ENCODE results near the gene MSL2.
A peak's percentile ranks its signal among the peaks of the same experiment; 100 is the strongest.
"Not testable (repeated sequence)": the region's sequence is repeated elsewhere in the genome, so short reads cannot be mapped to it uniquely, and the experiment has no call there.

The MSL2 gene, protein sequence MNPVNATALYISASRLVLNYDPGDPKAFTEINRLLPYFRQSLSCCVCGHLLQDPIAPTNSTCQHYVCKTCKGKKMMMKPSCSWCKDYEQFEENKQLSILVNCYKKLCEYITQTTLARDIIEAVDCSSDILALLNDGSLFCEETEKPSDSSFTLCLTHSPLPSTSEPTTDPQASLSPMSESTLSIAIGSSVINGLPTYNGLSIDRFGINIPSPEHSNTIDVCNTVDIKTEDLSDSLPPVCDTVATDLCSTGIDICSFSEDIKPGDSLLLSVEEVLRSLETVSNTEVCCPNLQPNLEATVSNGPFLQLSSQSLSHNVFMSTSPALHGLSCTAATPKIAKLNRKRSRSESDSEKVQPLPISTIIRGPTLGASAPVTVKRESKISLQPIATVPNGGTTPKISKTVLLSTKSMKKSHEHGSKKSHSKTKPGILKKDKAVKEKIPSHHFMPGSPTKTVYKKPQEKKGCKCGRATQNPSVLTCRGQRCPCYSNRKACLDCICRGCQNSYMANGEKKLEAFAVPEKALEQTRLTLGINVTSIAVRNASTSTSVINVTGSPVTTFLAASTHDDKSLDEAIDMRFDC

GRCh38 chr3:136196064-136196400, at the start of gene MSL2:
Gene MSL2 (minus strand): TSS chr3:136196335. CDS start chr3:136195113, 1,222 bp downstream.
- DNase-seq (ENCODE audit: low read depth in 2 of 2), result no peak

DNA sequence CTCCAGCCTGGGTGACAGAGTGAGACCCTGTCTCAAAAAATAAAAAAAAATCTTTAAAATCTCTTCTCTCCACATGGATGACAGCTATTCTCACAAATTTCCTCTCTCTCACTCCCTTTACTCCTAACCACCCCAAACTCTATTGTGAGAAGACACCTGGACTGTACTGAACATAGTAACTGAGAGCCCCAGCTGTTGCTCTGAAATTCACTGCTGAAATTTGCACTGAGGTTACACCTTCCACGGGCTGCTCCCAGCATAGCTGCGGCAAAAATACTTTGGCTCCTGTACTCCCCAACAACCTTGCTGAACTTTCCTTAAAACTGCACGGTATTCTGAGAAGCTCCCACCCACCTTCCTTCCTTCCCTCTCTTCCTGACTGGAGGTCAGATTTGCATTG, 49.6 kb upstream of the MSL2 start:
- DNase-seq (ENCODE audit: low read depth in 2 of 2), result no peak

GRCh38 chr3:136239094-136239493, 43.0 kb upstream of the MSL2 start:
- no peak for DNase-seq (ENCODE audit: low read depth in 2 of 2)

DNA sequence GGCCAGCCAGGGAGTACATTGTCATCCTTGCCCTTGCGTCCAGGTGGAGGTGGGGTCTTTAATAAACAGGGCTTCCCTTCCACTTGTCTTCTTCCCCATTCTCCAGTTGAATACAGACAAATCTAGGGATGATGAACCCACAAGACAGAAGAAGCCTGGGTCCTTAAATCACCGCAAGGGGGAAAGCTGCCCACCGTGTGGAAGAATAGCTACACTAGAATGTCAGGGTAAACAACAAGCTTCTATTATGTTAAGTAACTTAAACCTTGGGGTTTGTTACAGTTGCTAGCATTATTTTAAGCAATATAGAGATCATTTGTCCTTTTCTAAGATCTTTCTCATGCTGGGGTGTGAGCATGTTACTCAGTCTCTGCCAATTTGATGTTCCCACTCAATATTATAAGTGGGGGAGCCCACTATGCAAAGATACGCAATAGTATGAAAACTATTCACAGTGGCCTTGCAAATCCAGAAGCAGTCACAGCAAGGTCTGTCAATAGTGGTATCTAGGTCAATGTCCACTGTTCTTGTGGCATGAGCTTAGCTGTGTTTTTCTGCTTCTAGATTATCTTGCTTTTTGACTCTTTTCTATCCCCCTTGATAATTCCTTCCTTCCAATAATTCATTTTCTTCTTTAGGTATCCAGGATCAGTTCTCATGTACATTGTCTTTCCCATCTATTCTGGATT, 42.0 kb upstream of the MSL2 start:
- no peak for DNase-seq (ENCODE audit: low read depth in 2 of 2)

DNA sequence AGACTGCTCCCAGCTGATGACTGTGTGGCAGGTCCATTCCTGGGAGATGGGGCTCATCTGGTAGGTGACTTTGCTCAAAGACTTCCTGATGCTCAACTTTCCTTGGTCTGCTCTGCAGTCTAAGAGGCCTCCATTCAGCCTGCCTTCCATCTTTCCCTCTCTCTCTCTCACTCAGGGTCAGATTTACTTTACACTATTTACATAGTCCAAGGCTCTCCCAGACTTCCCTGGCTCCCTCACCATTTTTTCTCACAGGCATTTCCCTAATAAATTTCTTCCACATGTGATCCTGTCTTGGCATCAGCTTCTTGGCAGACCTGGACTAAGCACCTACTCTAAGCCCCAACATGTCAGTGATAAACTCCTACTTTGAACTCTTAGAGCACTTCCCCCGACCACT, 41.0 kb upstream of the MSL2 start:
- DNase-seq (ENCODE audit: low read depth in 2 of 2), result no peak

DNA sequence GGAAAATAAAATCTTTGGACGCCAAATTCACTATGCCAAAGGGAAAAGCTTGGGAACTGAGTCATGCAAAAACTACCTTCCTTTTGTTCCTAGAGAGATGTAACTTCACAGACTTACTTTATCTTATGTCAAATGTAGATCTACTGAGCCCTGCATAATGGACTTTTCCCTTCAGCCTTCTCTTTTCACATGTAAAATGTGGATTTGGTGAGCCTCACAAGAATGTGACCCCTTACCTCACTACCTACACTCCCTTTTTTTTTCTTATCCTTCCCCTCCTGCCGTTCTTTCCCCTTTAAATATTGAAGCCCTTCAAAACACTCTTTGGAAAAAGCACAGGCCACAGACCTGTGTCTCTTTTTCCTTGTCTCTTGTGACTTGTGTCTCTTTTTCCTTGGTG, 40.0 kb upstream of the MSL2 start:
- no peak for DNase-seq (ENCODE audit: low read depth in 2 of 2)

DNA sequence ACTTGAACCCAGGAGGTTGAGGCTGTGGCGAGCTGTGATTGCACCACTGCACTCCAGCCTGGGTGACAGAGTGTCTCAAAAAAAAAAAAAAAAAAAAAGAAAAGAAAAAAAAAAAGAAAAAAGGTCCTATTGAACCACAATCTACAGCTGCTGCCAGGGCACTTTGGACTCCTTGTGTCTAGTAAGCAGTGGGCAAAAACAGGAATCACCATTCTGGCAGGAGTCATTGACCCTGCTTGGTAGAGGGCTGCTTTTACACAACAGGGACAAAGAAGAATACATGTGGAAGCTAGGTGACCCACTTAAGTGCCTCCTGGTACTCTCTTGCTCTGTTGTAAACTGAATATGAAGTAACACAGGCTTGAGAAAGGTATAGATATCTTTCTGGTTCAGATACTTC, 39.4 kb upstream of the MSL2 start:
- no peak for DNase-seq (ENCODE audit: low read depth in 2 of 2)

DNA sequence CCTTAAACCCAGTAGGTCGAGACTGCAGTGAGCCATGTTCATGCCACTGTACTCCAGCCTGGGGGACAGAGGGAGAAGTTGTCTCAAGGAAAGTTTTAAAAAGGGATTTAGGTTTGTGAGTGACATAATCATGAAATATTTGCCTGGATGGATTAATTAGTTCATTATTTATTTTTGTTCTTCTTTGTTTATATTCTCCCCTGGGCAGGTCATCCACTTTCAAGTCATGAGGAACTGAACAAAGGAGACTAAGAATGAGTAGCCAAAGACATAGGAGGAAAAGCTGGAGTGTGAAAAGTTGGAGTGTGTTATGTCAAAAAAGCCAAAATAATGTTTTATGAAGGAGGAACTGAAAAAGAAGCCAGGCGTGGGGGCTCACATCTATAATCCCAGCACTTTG, 36.3 kb upstream of the MSL2 start:
- DNase-seq (ENCODE audit: low read depth in 2 of 2), result no peak

- DNase-seq (ENCODE audit: low read depth in 2 of 2), result not testable (repeated sequence)
These were observed 26.6 kb upstream of the MSL2 start for GRCh38 chr3:136222746-136223145.

DNA sequence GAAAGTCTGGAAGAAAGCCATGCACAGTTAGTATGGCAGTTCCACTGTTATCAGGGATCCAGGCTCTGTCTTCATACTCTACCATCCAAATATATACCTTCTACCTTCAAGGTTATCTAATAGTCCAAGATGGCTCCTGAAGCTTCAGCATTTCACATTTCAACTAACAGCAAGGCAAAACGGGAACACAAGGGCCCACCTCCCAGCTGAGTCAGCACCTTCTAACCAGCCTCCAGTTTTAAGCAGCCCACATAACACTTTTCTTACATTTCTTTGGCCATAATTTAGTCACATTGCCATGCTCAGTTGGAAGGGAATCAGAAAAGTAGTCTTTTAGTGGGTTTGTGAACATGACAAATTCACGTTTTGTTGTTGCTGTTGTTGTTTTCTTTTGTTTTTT, 15.4 kb upstream of the MSL2 start:
- DNase-seq (ENCODE audit: low read depth in 2 of 2), result no peak

DNA sequence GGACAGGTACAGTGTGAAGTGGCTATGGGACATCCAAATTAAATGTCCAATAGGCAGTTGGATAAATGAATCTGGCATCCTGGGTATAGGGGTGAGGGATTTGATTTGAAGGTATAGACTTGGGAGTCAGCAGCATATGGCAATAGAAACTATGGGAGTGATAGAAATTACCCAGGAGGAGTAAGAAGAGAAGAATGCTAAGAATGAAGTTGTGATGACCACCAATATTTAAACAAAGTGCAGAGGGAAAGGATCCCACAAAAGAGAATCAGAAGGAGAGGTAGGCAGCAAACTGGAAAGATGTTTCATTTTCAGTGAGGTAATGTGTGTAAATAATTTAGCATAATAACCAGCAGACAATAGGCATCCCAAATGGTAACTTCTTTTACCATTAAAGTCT, 13.8 kb upstream of the MSL2 start:
- no peak for DNase-seq (ENCODE audit: low read depth in 2 of 2)

DNA sequence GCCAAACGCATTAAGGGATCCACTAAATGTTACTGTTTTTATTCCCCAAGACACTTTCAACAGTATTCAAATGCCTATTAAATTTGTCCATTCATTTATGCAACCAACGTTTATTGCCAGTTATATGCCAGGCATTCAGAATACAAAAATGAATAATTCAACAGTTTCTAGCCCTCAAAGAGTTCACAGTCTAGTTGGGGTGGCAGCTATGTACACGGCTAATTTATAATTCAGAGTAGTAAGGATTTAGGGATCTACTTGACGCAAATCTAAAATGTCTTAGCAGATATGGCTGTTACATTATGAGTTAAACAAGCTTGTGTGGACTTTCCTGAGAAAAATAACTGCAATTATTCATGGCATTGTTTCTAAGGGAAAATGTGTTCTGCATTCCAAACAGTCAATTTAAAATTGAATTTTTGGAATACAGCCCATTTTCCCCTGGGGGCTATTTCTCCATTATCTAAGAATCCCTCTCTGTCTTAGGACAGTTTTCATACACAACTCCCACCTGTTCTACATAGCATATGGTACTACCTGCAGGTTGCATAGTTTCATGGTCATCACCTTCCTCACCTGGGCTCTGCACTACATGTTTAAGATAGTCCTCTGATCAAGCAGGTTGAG, 11.5 kb upstream of the MSL2 start:
- no peak for DNase-seq (ENCODE audit: low read depth in 2 of 2)

DNA sequence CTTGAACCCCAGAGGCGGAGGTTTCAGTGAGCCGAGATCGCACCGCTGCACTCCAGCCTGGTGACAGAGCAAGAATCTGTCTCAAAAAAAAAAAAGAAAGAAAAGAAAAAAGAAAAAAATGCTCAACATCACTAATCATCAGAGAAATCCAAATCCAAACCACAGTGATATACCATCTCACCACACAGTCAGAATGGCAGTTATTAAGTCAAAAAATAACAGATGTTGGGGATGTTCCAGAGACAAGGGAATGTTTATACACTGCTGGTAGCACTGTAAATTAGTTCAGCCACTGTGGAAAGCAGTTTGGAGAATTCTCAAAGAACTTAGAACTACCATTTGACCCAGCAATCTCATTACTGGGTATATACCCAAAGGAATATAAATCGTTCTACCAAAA, 3.1 kb upstream of the MSL2 start:
- DNase-seq (ENCODE audit: low read depth in 2 of 2), result not testable (repeated sequence)

GRCh38 chr3:136198462-136199078, 2.4 kb upstream of the MSL2 start:
- not testable (repeated sequence) for DNase-seq (ENCODE audit: low read depth in 2 of 2)

DNA sequence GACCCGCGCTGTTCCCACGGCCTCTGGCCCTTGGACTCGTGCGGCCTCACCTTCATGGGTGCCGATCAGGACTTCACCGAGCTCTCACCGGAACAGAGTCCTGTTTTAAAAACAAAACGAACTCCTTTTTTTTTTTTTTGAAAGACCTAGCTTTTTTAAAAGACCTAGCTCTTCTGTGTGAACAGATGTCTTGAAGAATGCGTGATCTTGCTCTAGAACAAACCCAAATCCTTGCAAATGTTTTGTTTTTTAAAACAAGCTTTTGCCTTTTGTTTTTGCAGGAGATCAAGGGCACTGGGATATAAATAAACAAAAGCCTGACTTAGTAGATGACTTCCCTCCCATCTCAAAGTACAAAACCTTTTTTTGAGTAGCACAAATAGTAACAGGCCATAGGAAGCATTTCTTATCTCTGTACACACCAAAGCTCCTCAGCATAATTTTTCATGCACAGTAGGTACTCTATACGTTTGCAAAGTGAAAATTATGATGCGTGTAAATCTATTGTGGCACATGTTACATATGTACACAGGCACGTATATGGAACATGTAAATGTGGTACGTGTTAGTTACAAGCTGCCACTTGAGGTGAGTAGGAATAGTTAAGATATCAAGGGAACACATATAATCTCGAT, 1.1 kb upstream of the MSL2 start:
- DNase-seq (ENCODE audit: low read depth in 2 of 2), result no peak

DNA sequence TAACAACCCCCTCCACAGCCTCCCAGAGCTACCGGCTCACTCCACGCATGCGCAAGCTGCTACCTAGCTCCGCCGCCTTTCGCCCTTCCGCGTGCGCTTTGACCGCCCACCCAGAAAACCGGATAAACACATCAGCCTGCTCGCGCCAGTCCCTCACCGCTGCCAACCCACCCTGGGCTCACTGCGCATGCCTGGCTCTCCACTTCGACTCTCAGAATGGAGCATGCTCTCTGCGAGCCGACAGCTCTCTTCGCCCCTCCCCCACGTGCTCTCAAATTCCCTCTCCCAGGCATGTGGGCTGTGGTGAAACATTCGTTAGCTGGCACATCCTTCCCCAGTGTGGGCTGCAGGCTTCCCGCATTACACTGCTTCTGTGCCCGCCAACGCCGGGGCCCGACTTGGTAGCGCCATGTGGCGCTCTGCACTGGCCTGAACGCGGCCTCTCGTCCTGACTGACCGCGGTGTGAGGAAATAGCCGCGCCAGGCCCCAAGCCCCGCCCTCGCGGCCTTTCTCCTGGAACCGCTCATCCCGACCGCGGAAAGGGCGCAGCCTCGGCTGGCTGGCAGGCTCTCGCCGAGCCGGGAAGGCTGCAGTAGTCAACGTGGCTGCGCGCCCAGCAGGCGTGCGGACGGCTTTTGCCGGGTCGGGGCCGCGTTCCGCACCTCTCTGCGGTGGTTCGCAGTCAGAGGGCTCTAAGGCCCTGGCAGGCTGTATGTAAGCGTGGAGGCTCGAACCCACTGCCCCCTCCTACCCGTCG, 445 bp upstream of the MSL2 start:
- peak; percentile 100 for DNase-seq (ENCODE audit: low read depth in 2 of 2)

DNA sequence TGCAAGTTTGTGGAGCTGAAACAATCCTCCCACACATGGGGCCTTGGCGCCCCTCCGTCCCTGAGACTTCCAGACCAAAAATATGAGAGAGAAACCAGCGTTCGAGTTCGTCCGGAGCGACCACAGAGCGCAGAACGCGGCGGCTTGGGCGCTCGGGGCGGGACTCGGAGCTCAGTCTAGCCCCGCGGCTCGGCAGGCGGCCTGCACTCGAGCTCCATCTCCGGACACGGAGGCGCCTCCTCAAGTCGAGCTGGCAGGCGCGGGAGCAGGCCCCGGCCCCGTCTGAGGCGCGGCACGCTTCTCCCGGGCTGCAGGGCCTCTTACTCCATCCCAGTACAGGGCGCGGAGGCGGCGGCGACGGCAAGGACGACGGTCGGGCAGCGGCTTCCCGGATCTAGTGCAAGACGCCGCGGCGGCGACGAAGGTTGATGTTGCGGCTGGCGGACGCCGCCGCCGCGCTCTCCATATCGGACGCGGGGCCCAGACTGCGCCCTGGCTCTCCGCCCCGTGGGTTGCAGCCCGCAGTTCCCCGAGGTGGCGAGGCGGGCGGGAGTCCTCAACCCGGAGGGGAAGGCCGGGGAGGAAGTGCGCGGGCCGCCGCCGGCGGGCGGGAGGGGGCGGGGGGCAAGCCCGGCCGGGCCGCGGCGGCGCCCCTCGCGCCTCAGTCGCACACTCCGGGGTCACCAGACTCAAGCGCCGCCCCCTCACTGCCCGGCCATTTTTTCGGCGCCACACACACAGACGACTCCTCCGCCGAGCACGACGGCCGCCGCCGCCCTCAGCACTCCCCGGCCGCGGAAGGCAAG, 674 bp downstream of the MSL2 start:
- DNase-seq (ENCODE audit: low read depth in 2 of 2), result peak; percentile 49 to 51

- DNase-seq (ENCODE audit: low read depth in 2 of 2), result peak; percentile 37 to 51
These were observed 1.5 kb downstream of the MSL2 start for GRCh38 chr3:136194409-136195257.

Measured in activated CD4-positive, alpha-beta T cell treated with anti-CD3 and anti-CD28 coated beads for 24 hours (primary cell).